ENCODE measurements around the gene USP28. TPM values are rescaled to one million over a fixed set of nuclear protein-coding genes. Genes with fewer than 3 reads are reported as not detected.
"Not testable (repeated sequence)": the region's sequence is repeated elsewhere in the genome, so short reads cannot be mapped to it uniquely, and the experiment has no call there.

USP28 gene
- total RNA-seq, result 11.6 and 23.4 TPM in 2 replicates

- DNase-seq (ENCODE audit: low read depth), result peak; percentile 39
- peak within 1 kb of the TSS; percentile 87 for H3K4me3 ChIP-seq (ENCODE audit: low read depth, low read length)
- no peak for TF ChIP-seq CTCF (conservative IDR thresholded peaks at IDR 0.05; ENCODE audit: low read depth, low read length)
These were observed at the start of gene USP28 for GRCh38 chr11:113875234-113876073. Gene USP28 (minus strand): TSS chr11:113875572. CDS start chr11:113875501, 71 bp downstream.

GRCh38 chr11:113923572-113923971 is 48.2 kb upstream of the USP28 start:
- no peak for DNase-seq (ENCODE audit: low read depth)
- no peak for TF ChIP-seq CTCF (conservative IDR thresholded peaks at IDR 0.05; ENCODE audit: low read depth, low read length)

GRCh38 chr11:113911491-113911890 is 36.1 kb upstream of the USP28 start:
- not testable (repeated sequence) for H3K4me3 ChIP-seq (ENCODE audit: low read depth, low read length)

More at GRCh38 chr11:113923572-113923971, 48.2 kb upstream of the USP28 start:
- H3K4me3 ChIP-seq (ENCODE audit: low read depth, low read length), result no peak overlapping the region

GRCh38 chr11:113908098-113908497 is 32.7 kb upstream of the USP28 start:
- DNase-seq (ENCODE audit: low read depth), result no peak

More at GRCh38 chr11:113911491-113911890, 36.1 kb upstream of the USP28 start:
- DNase-seq (ENCODE audit: low read depth), result not testable (repeated sequence)

GRCh38 chr11:113907681-113908080 is 32.3 kb upstream of the USP28 start:
- no peak for DNase-seq (ENCODE audit: low read depth)
- no peak overlapping the region for H3K4me3 ChIP-seq (ENCODE audit: low read depth, low read length)
- no peak for TF ChIP-seq CTCF (conservative IDR thresholded peaks at IDR 0.05; ENCODE audit: low read depth, low read length)

More at GRCh38 chr11:113908098-113908497, 32.7 kb upstream of the USP28 start:
- H3K4me3 ChIP-seq (ENCODE audit: low read depth, low read length), result no peak overlapping the region
- TF ChIP-seq CTCF (conservative IDR thresholded peaks at IDR 0.05; ENCODE audit: low read depth, low read length), result no peak

- no peak overlapping the region for H3K4me3 ChIP-seq (ENCODE audit: low read depth, low read length)
- no peak for TF ChIP-seq CTCF (conservative IDR thresholded peaks at IDR 0.05; ENCODE audit: low read depth, low read length)
- no peak for DNase-seq (ENCODE audit: low read depth)
These were observed 31.8 kb upstream of the USP28 start for GRCh38 chr11:113907152-113907551.

- no peak for DNase-seq (ENCODE audit: low read depth)
- no peak for TF ChIP-seq CTCF (conservative IDR thresholded peaks at IDR 0.05; ENCODE audit: low read depth, low read length)
- no peak overlapping the region for H3K4me3 ChIP-seq (ENCODE audit: low read depth, low read length)
These were observed 31.1 kb upstream of the USP28 start for GRCh38 chr11:113906516-113906915.

Measured in epithelial cell of proximal tubule (primary cell).